Smooth muscle cell (in vitro differentiated cells): Measurements from ENCODE around the gene CCDC171. TPM values are rescaled to one million over a fixed set of nuclear protein-coding genes. Genes with fewer than 3 reads are reported as not detected.
A peak's percentile ranks its signal among the peaks of the same experiment; 100 is the strongest.

ENCODE experiments used
- DNase-seq: peaks from one replicate; lab custom pipeline; 2025; ENCODE audit not compliant: unreplicated experiment; lab: John Stamatoyannopoulos, UW
- H2AFZ ChIP-seq: fragments of 200-600 bp; sonication (generic); 2 replicates; pipeline ENCODE4 v1.6.0; 2016; ENCODE audit warnings: antibody characterized with exemption, low read depth, mild to moderate bottlenecking
- H3F3A ChIP-seq: fragments of 200-600 bp; sonication (generic); 2 replicates; pipeline ENCODE4 v1.6.0; 2017; ENCODE audit warnings: antibody characterized with exemption, low read depth
- H3K27ac ChIP-seq: fragments of 200-600 bp; sonication (generic); 2 replicates; pipeline ENCODE4 v1.5.1; 2016; ENCODE audit warnings: low read depth, mild to moderate bottlenecking
- H3K27me3 ChIP-seq: fragments of 200-600 bp; sonication (generic); 2 replicates; pipeline ENCODE4 v1.6.1; 2016; ENCODE audit warnings: low read depth, mild to moderate bottlenecking
- H3K36me3 ChIP-seq: fragments of 200-600 bp; sonication (generic); 2 replicates; pipeline ENCODE4 v1.5.1; 2016; ENCODE audit warnings: low read depth
- H3K4me1 ChIP-seq: fragments of 200-600 bp; sonication (generic); 2 replicates; pipeline ENCODE4 v1.5.1; 2016; ENCODE audit warnings: low read depth
- H3K4me2 ChIP-seq: fragments of 200-600 bp; sonication (generic); 2 replicates; pipeline ENCODE4 v1.6.0; 2016; ENCODE audit warnings: mild to moderate bottlenecking
- H3K4me3 ChIP-seq: fragments of 200-600 bp; sonication (generic); 2 replicates; pipeline ENCODE4 v1.5.1; 2016; ENCODE audit warnings: mild to moderate bottlenecking
- H3K79me2 ChIP-seq: fragments of 200-600 bp; sonication (generic); 2 replicates; pipeline ENCODE4 v1.6.0; 2016; ENCODE audit warnings: low read depth, mild to moderate bottlenecking
- H3K9ac ChIP-seq: fragments of 200-600 bp; sonication (generic); 2 replicates; pipeline ENCODE4 v1.6.0; 2016; ENCODE audit warnings: low read depth
- H3K9me3 ChIP-seq: fragments of 200-600 bp; sonication (generic); replicated peaks from 2 replicates; pipeline ENCODE4 v1.5.1; 2016; ENCODE audit warnings: low read depth
- H4K20me1 ChIP-seq: fragments of 200-600 bp; sonication (generic); 2 replicates; pipeline ENCODE4 v1.6.0; 2016; ENCODE audit warnings: low read depth
- CTCF ChIP-seq: fragments of 200-600 bp; sonication (generic); IDR thresholded peaks from 2 replicates; pipeline ENCODE4 v1.5.1; 2017; ENCODE audit warnings: borderline replicate concordance, mild to moderate bottlenecking, antibody characterized with exemption; ENCODE audit not compliant: insufficient read depth, poor library complexity, severe bottlenecking
- WGBS: methylation state at CpG from one replicate; pipeline ENCODE4 v1.1.7; 2016; ENCODE audit warnings: low lambda C conversion rate; 5-methylcytosine and 5-hydroxymethylcytosine counted together
- polyA plus RNA-seq: library from polyadenylated mRNA; unstranded; fragments of >200 nt; fragmentation: Nextera tagmentation; extraction: Ambion mirVana; gene quantifications from 2 replicates; pipeline ENCODE4 v1.2.1, GENCODE V29; 2016
- total RNA-seq: library from RNA; depleted of rRNA; stranded (reverse); fragments of >200 nt; gene quantifications from 2 replicates; pipeline ENCODE4 v1.2.3, GENCODE V29; 2014

CCDC171 gene
- total and polyA plus RNA-seq, 2 experiments from 2014 or later: 0.46 to 2.3 TPM

DNA sequence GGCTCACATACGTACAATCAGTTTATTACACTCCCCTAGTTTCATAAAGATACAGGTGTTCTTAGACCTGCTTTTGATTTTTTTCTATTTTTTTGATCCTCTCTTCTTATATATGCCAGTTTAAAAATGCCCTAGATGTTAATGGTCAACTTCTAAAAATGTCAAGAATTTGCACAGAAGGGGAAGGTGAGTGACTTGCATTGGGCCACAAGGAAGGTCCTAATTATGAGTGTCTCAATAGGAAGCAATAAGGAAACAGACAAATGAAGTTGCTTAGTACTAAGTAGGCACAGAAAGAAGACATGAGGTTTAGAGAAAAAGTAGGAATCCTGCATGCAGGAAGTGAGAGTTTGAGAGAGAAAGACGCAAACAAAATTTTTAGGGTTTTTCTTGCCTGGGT is 3.2 kb upstream of the CCDC171 start:
- DNase-seq: no peak
- Histone ChIP-seq H3K9ac (no peak overlapping the region), H2AFZ (no peak overlapping the region), H3K4me3 (no peak overlapping the region), H3K4me1 (peaks cover 11% of the 10 kb centered on the region), H3K79me2 (no peaks in the 10 kb centered on the region), H3F3A (no peaks in the 10 kb centered on the region), H4K20me1 (no peaks in the 10 kb centered on the region), H3K27ac (no peak overlapping the region), H3K36me3 (no peaks in the 10 kb centered on the region), H3K27me3 (no peaks in the 10 kb centered on the region), H3K9me3 (no peaks in the 10 kb centered on the region), H3K4me2 (no peak overlapping the region)
- TF ChIP-seq CTCF: no peak
- WGBS: 94% methylated on average over 2 of the region's 2 CpGs

DNA sequence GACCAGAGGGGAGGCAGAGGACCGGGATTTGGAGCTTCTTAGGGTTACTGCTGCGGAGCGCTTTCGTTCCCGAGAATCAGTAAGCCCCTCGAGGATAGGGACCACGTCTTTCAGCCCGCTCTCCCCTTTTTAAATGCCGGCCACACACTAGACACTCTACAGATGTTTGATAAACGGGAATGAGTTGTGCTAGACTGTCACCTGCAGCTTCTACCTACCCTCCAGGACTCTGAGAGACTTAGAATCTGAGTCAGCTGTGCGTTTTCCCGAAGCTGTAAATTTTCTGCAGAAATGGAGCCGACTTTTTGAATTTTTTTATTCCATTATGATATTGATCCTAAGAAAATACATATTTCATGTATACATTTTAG is 670 bp downstream of the CCDC171 start:
- Histone ChIP-seq H3K9ac (peak overlapping the region; percentile 57), H3K36me3 (no peaks in the 10 kb centered on the region), H3K4me2 (peak overlapping the region; percentile 83), H3K4me1 (peaks cover 11% of the 10 kb centered on the region), H3K4me3 (peak overlapping the region; percentile 68), H3K27ac (no peak overlapping the region), H3F3A (no peaks in the 10 kb centered on the region), H4K20me1 (no peaks in the 10 kb centered on the region), H3K79me2 (no peaks in the 10 kb centered on the region), H3K27me3 (no peaks in the 10 kb centered on the region), H2AFZ (peak overlapping the region; percentile 100), H3K9me3 (no peaks in the 10 kb centered on the region)
- no peak for DNase-seq
- 4% methylated on average over 13 of the region's 13 CpGs for WGBS
- no peak for TF ChIP-seq CTCF

DNA sequence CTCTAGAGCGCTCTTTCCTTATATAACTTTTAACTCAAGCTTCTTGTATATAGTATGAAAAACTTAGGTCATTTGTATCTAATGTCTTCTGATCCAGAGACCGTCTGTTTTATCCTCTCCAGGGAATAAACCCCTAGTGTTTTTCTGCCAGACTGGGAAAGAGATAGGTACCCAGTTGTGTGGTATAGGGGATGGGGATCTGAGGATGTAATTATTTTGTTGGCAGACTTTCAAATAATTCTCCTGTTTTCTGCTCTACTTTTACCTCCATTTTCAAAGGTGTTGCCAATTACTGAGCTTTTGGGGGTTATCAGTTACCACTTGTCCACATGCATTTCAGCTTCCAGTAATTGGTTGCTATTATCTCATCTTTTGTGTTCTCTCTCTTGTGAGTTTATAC is 17.9 kb downstream of the CCDC171 start:
- Histone ChIP-seq H3K4me3 (no peak overlapping the region), H4K20me1 (no peaks in the 10 kb centered on the region), H3K4me1 (no peaks in the 10 kb centered on the region), H3K36me3 (no peaks in the 10 kb centered on the region), H3K27ac (no peak overlapping the region), H2AFZ (no peak overlapping the region), H3F3A (no peaks in the 10 kb centered on the region), H3K9ac (no peak overlapping the region), H3K79me2 (no peaks in the 10 kb centered on the region), H3K9me3 (no peaks in the 10 kb centered on the region), H3K4me2 (no peak overlapping the region), H3K27me3 (no peaks in the 10 kb centered on the region)
- DNase-seq: no peak
- 94% methylated on average over 2 of the region's 2 CpGs for WGBS
- no peak for TF ChIP-seq CTCF

DNA sequence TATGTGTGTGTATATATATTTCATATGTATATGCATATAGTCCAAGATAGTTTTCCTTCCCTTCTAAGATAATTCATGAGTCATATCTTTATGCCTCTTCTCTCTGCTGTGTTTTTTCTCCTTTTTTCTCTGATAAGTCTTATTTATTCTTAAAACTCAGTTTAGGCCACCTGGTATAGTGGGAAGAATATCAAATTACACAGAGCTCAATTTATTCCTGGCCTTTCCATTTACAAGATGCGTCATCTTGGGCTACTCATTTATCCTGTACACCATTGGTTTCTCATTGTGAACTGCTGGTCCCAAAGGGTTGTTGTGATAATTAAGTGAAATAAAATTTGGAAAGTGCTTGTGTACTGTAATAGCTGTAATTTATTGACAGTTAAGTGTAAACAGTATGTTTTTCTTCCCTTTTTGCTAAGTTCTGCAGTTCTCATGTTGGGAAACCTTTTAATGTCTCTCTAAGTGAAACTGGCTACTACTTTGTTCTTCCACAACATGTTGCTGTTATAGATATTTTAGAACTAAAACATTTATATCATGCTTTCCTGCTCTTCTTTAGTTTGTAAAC is 19.4 kb downstream of the CCDC171 start:
- Histone ChIP-seq H3K4me2 (no peak overlapping the region), H3F3A (no peaks in the 10 kb centered on the region), H3K4me3 (no peak overlapping the region), H3K27me3 (no peaks in the 10 kb centered on the region), H4K20me1 (no peaks in the 10 kb centered on the region), H3K4me1 (no peaks in the 10 kb centered on the region), H3K9ac (no peak overlapping the region), H3K27ac (no peak overlapping the region), H2AFZ (no peak overlapping the region), H3K36me3 (no peaks in the 10 kb centered on the region), H3K79me2 (no peaks in the 10 kb centered on the region), H3K9me3 (no peaks in the 10 kb centered on the region)
- no peak for TF ChIP-seq CTCF
- no peak for DNase-seq
- WGBS: 90% methylated on average over 1 of the region's 1 CpG
